NCI-H1417 (cell line): ENCODE results near the gene GUCY2F.
A peak's percentile ranks its signal among the peaks of the same experiment; 100 is the strongest.

Experiments used
- DNase-seq, 3 experiments: peaks; one replicate each; lab custom pipeline; 2025; lab: John Stamatoyannopoulos, UW

Gene GUCY2F

DNA sequence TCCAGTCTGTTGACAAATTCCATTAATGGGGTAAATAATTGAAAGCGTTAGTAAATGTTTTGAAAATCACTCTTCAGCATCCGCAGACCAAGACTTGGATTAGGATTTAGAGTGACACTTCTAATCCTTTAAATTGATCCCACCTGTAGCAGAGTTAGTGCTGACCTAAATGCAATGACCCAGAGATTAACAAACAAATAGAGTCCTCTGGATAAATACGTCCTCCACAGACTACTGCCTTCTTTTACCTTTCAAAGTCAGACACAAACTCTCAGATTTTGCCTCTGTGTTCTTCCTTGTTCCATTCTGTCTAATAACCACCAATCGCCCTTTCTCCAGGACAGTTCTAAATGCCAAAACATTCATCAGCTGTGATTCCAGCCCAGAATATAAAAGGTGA lies at the start of gene GUCY2F:
Gene GUCY2F, minus strand, starts transcription at position 101 of the 400 bp plus-strand sequence. CDS start 6,150 bp downstream, outside the sequence.
- DNase-seq, result no peak

DNA sequence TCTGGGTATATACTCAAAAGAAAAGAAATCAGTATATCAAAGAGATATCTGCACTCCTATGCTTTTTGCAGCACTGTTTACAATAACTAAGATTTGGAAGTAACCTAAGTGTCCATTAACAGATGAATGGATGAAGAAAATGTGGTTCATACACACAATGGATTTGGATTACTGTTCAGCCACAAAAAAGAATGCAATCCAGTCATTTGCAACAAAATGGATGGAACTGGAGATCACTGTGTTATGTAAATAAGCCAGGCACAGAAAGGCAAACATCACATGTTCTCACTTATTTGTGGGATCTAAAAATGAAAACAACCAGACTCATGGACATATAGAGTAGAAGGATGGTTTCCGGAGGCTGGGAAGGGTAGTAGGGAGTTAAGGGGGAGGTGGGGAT lies 37.1 kb upstream of the GUCY2F start:
- DNase-seq, result no peak

DNA sequence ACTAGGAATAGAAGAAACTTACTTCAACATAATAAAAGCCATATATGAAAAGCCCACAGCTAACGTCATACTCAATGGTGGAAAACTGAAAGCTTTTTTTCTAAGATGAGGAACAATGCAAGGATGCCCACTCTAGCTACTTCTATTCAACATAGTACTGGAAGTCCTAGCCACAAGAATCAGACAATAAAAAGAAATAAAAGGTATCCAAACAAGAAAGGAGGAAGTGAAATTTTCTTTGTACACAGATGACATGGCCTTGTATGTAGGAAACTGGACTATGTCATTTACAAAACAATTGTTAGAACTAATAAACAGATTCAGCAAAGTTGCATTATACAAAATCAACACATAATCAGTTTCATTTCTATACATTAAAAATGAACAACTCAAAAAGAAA lies 29.2 kb upstream of the GUCY2F start:
- no peak for DNase-seq

DNA sequence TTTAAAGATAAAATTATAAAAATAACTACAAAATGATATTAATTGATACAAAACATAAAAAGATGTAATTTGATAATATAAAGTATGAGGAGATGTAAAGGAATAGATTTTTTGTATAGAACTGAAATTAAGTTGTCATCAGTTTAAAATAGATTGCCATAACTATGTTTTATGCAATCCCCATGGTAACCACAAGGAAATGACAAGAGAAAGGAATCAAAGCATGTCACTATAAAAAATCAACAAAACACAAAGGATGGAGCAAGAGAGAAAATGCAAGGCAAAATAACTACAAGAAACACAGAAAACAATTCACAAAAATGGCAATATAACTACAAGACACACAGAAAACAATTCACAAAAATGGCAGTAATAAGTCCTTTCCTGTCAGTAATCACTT lies 27.0 kb upstream of the GUCY2F start:
- DNase-seq, result no peak

DNA sequence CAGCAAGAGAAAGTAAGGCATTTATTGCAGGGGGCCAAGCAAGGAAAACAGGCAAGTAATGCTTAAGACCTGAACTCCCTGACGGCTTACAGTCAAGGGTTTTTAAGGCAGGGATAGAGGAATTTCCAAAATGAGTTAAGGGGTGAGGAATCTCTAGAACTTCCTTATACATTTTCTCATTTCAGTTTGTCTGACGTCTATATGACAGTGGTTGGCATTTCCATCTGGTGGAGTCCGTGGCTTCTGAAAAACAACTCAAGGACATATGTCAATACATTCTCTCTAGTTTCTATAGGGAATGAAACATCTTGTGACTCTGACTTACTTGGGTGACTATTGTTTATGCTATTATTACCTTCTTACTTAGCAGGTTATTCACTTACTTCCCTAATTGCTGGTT lies 19.3 kb upstream of the GUCY2F start:
- no peak for DNase-seq

DNA sequence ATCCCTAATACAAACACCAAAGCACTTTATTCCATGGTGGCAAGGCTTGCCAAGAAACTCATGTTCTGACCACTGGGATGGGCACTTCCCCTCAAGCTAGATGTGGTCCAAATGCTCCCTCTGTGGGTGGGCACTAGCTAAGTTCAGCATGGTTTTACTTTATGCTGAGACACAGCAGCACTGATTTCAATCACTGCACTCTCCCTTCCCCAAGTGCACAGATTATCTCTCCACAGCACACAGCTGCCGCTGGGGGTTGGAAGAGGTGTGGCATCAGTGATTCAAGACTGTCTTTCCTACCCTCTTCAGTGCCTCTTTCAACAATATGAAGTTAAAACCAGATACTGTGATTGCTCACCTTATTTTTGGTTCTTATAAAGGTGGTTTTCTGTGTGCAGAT lies 16.5 kb upstream of the GUCY2F start:
- DNase-seq, result no peak

DNA sequence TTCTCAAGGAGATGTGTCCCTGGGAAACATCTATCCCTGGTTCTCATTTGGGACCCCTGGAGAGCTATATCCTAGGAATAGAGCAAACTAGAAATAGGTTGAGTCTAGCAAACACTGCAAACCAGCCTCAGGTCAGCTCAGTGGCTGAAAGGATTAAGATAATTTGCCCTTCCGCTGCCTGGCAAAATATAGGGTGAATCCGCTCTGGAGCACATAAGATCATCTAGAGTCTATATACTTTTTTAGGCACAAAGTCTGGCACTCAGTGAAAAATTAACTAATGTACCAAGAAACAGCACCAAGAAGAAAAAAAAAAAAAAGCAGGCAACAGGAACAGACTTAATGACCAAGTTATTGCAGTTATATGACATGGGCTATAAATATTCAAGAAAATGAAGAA lies 7.3 kb upstream of the GUCY2F start:
- no peak for DNase-seq

DNA sequence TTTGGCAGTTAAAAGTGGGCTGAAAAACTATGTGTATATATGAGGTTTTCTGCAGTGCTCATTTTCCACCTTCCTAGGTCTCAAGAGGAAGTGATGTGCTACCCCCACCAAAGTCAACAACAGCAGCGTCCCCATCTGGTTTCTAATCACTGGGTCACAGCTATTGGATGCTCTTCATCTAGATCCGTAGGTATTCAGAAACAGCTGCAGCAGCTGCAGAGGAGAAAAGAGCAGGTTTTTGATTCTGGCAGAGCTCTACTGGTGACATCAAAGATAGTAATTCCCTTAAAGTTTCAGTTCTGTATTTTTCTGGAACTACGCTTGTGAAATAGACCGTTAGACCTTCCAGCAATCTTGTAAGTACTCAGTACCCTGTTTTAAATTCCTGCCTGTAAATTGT lies 5.8 kb upstream of the GUCY2F start:
- DNase-seq, result peak in 1 of 3 experiments; percentile 9

DNA sequence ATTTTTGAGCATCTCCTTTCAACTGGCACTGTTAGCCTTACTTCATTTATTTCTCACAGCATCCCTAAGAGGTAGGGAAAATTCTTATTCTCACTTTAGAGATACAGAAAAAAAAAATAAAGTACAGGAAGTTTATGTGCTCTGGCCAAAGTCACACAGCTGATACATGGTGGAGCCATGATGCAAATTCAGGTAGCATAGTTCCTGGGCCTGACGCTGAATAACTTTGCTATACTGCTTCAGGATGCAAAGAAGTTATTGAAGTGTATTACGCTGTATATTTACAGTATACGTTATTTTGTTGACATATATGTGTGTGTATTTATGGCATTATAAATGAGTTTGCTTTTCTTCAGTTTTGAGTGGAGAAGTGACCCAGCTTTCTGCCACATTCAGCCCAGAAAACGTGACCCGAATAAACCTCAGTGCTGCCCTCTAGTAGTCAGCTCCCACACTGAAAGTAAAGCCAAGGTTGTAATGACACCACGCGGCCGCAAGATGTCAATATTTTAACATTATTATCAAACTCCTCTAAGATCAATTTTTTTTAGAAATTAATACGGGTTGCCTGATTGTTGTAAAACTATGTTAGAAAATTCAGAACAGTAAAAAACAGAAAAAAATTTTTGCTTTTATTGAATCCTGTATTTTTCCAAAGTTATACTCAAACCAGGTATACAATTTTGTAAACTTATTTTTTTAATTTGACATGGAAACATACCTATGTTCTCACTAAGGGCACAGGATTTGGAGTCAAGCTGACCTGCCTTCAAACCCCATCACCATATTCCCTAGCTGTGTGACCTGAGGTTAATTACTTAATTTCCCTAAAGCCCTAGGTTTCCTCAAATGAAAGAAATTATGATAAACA lies 3.8 kb upstream of the GUCY2F start:
- DNase-seq, result peak; percentile 42 to 84 (median 67)

DNA sequence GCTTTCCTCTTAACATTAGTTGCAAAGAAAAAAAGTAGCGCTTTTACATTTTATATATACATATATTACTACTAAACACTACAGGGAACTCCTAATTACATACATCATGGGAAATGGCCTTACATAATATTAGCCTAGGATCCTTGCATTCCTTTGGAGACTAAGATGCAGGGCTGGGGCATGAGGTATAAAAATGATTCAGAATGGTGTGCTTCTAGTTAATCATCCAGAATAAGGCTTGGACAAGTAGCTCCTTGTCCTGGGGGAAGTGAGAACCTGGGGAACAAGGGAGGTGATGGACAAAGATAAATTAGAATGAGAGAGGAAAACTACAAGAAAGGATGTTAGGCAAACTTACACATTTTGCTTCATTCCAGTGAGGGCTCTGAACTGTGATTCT lies 3.0 kb upstream of the GUCY2F start:
- DNase-seq, result no peak

DNA sequence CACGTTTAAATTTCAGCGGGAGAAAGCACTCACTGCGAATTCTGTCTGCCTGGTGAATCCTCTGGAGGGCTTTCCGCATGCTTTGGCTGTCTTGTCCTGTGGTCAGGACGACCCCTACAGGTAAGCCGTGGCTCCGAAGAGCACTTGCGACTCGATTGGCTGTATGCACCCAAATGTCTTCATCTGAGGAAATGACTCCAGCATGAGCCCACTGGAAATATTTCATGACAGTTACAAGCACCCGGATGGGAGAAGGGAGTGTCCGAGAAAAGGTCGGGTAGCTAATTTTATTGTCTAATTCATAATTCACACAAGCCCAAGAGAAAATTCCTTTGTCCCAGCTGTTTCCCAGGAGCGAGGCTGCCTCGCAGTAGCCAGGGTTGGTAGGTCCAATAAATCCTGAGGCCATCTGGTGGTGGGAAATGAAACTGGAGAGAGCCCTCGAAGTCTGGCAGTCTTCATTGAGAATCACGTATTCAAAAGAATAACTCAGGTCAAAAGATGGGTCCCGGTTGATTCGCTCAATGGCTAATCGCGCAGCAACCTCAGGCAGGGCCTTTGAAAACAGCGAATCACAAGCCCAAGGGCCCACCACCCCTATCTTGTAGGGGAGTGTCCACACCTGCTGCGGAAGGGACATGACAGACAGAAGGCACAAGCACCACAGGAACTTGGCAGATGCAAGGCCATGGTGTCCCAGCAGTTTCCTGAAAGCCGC lies 6.6 kb downstream of the GUCY2F start:
- peak; percentile 45 to 81 (median 74) for DNase-seq

DNA sequence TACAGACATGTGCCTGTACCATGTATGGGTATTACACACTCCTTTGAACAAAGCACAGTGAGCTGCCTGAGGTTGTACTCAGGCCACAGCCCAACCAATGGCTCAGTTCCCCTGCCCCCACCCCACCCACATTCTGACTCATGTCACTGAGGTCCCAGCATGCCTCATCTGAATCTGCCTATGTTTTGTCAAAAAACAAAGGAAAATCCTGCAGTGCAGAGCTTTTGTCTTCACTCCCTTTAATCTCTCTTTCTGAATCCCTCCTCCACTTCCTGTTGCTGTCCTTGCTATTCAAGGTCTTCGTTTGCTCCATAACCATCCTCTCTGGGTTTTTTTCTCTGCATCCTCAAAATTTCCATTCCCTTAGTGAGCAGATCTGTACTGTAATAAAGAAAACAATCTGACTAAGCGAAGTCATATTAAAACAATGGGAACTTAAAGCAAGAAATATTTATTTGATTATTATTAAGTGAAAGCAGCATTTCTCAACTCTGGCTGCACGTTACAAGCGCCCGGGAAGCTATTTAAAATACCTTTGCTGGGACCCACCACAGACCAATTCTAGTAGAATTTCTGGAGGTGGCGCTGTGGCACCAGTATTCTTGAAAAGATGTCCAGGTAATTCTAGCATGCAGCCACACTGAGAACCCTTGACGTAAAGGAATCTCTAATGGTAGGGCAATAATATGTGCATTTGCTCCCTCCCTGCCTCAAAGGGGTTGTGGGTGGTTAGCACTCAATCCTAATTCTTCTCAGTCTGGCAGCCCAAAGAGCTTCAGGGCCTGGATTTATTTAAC lies 8.7 kb downstream of the GUCY2F start:
- DNase-seq, result peak in 1 of 3 experiments; percentile 21

DNA sequence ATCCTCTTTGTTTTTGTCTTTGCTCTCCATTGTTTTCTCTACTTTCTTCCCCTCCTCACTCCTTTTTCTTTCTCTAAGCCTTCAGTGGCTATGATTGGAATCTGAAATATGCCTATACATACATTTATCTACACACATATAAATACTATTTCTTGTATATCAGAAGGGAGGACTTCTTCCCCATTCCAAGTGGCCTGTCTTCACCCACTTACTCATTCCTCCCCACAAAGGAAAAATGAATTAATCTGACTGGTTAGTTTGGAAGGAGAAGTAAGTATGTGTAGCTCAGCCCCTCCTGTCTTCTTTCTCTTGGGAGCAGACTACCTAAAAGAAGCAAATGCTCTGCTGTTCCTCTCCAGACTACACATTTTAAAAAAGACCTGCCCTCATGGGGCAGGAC lies 17.7 kb downstream of the GUCY2F start:
- no peak for DNase-seq

DNA sequence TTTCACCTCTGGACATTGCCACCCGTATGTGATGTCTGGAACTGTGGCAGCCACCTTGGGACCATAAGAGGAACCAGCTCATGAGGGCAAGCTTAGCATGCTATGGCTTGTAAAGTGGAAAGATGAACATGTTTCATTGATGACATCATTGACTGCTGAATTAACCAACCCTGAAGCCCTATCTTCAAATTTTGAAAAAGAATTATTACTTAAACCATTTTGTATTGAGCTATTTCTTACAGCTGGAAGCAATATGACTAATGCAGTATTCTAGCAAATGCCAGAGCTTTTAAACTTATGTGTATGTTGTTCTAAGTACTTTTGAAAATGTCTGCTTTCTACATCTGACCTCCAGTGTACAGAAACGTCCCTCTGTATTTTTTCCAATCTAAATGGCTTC lies 18.1 kb downstream of the GUCY2F start:
- DNase-seq, result no peak

DNA sequence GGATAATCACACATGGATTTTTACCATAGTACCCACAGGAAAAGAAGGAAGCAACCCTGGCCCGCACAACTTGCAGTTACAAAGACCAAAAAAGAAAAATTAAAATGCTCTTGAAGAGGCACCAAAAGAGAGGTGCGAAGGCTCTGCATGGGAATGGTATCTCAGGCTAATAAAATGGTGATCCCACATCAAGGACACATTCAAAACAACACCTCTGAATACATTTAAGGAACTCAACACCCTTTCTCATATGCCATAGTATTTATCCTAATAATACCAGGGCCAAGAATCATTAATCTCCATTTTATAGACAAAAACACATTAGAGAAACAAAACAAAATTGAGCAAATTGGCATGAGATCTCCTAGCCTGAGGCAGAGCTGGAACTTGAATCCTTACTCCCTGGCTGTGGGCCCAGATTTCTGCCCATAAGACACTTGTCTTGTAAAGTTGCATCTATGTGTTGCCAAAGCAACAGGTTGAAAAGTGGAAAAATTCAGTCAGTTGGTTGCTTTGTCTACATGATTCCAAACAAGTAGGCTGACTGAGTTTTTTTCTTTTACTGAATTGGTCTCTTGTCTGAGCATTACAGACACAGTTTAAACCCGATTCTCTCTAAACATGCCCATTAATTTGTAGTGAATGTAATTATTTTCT lies 33.5 kb downstream of the GUCY2F start:
- peak in 1 of 3 experiments; percentile 43 for DNase-seq

DNA sequence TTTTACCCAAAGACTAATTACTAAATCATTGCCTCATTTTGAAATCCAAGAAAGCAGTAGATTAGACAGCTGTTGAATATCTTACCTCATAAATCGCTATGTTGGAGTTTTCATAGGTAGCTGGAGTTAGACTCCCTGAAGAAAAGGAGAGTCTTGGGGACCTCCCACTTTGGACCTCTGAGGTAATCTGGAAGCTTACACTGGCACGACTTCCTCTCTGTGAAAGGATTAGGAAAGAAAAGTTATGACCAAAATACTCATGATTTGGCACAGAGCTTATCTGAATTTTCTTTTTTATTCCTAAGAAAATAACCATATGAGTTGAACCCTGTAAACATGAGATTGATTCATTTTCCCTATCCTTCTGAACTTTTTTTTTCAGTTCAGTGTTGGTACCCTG lies 40.6 kb downstream of the GUCY2F start:
- no peak for DNase-seq

DNA sequence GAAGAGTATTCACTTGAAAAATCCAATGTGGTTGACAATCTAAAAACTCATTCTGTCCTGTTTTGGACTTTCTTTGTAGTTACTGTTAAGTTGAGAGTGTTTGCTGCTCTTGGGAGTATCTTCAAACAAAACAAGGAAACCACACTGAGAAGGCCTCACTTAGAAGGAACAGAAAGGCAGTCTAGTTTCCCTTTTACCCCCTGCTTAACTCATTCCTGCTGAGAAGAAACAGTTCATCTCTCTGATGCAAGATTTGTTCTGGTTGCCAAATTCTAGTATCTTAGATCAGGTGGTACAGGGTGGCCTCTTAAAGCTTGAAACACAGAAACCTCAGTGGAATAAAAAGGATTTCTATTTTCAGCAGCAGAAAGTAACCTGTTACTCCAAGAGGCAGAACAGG lies 41.4 kb downstream of the GUCY2F start:
- DNase-seq, result no peak

DNA sequence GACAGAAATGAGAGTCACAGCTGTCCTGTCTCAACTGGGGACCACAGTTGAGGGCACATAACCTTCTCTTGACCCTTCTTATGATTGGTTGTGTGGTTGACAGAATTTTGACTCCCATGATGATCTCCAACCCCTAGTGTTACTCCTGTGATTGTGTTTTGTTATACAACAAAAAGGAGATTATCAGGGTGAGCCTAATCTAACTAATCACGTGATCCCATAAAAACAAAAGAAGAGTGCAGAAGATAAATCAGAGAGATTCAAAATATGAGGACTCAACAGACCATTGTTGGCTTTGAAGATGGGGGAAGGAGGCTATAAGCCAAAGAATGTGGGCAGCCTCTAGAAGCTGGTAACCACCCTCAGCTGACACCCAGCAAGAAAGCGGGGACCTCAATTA lies 72.7 kb downstream of the GUCY2F start:
- no peak for DNase-seq

DNA sequence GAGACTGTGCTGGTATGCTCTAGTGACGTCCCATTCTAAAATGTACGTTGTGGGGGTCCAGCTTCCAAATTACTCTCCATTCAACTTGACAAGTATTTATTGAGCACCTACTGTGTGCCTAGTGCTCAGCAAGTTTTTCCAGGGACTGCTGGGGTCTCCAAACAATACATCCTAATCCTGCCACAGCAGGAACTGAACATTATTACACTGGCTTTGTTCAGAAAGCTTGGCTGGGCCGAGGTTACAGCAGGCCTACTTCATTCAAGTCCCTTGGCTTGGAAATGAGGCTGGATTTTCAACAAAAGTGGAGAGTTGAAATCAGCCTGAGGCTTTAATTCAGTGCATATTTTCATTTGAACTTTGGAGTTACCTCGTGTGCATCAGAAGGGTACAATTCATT lies 78.0 kb downstream of the GUCY2F start:
- no peak for DNase-seq

DNA sequence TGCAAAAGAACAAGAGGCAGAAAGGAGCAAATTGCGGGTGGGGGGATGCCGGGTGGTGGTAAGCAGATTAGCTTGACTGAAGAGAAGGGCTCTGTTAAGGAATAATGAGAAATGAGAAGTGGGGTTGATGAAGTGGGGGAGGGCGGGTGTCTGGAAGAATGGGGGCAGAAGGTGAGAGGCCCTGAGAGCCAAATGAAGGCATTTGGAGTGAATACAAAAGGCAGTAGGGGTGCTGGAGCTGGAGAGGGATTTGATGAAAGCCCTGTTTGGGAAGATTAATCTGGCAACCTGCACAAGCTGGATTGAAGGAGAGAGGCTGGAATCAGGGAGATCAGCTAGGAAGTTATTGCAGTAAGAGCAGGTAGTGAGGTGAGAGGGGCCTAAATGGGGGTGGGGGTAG lies 82.1 kb downstream of the GUCY2F start:
- no peak for DNase-seq

DNA sequence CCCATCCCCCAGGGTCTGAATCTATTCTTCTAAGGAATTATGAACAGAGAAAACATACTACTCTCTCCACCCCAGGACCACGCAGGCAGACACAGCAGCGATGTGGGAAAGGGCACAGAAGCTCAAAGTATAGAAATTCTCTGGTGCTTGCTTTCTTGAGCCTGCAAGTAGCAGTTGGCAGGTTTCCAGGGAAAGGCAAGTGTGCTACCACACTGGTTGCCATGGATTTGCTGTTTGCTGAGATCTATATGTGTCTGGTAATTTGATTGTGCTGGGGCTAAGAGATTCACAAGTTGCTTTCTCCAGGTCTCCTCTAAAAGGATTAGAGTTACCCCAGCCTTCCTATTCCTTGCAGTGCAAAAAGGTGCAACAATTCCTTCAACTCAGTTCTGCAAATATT lies 83.1 kb downstream of the GUCY2F start:
- peak; percentile 5 to 77 (median 63) for DNase-seq

DNA sequence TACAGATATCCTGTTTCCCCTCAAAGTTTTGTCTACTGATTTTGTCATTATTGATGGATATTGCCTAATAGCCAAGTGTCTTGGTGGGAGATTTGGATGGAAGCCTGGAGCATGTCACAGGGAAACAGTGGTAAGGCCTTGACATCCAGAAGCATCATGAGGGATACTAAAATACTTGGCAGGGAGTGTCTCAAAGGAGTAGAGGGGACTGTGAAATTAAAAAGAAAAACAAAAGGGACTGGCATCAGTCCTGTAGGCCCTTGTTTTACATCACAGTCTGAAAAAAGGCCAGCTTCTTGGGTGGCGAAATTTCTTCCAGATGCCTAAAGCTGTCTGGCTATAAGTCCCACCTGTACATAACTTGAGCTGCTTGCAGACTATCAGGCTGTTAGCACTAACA lies 83.8 kb downstream of the GUCY2F start:
- no peak for DNase-seq
